ENCODE data around the gene MYH11. TPM values are rescaled to one million over a fixed set of nuclear protein-coding genes. Genes with fewer than 3 reads are reported as not detected.
"Not testable (repeated sequence)": the region's sequence is repeated elsewhere in the genome, so short reads cannot be mapped to it uniquely, and the experiment has no call there.

The MYH11 gene
- total RNA-seq, 2 donors from 2014 or later, result 0.09 to 0.29 TPM

DNA sequence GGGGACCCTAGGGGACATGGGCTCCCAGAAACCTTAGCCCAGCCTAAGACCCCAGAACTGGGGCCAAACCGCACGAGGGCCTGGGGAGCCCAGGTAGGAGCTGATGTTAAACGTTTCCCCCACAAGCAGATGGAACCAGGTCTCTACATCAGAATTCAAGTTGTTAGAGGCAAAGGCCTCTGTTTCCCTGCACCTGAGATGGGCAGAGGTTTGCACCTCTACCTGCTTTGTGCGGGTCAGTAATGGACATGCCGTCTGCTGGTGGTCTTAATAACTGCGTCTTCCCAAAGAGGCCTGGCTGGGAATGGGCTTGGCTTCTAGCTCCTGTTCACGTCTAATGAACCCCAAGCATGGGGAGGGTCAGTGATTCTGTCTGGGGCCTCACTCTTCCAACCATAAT, 127.7 kb downstream of the MYH11 start:
- Mint-ChIP-seq H3K36me3 (ENCODE audit: low read depth) (peaks cover 20% of the 10 kb centered on the region), H3K4me1 (no peaks in the 10 kb centered on the region), H3K27ac (no peak overlapping the region), H3K9me3 (no peaks in the 10 kb centered on the region), H3K4me3 (no peak overlapping the region), H3K27me3 (ENCODE audit: insufficient read depth) (no peaks in the 10 kb centered on the region)
- Histone ChIP-seq H3K27me3 (ENCODE audit: control insufficient read depth, insufficient read depth, low read length, poor library complexity, severe bottlenecking) (no peaks in the 10 kb centered on the region), H3K4me1 (ENCODE audit: control insufficient read depth, insufficient read depth, low read length) (no peaks in the 10 kb centered on the region), H3K4me3 (ENCODE audit: low read length) (no peak overlapping the region), H3K27ac (ENCODE audit: low read depth, low read length) (no peak overlapping the region), H3K36me3 (ENCODE audit: control insufficient read depth, insufficient read depth, low read length) (no peaks in the 10 kb centered on the region), H3K9ac (ENCODE audit: extremely low read depth, low read length, poor library complexity, severe bottlenecking) (no peak overlapping the region), H3K9me3 (ENCODE audit: control insufficient read depth, low read length) (no peaks in the 10 kb centered on the region)
- 90 to 92% methylated on average over 7 of the region's 7 CpGs for WGBS, 2 experiments (ENCODE audit: insufficient coverage in 1 of 2, insufficient read length in 1 of 2)
- TF ChIP-seq, protein P1, sequence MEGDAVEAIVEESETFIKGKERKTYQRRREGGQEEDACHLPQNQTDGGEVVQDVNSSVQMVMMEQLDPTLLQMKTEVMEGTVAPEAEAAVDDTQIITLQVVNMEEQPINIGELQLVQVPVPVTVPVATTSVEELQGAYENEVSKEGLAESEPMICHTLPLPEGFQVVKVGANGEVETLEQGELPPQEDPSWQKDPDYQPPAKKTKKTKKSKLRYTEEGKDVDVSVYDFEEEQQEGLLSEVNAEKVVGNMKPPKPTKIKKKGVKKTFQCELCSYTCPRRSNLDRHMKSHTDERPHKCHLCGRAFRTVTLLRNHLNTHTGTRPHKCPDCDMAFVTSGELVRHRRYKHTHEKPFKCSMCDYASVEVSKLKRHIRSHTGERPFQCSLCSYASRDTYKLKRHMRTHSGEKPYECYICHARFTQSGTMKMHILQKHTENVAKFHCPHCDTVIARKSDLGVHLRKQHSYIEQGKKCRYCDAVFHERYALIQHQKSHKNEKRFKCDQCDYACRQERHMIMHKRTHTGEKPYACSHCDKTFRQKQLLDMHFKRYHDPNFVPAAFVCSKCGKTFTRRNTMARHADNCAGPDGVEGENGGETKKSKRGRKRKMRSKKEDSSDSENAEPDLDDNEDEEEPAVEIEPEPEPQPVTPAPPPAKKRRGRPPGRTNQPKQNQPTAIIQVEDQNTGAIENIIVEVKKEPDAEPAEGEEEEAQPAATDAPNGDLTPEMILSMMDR (conservative IDR thresholded peaks at IDR 0.05), result no peak
- no peak for DNase-seq

DNA sequence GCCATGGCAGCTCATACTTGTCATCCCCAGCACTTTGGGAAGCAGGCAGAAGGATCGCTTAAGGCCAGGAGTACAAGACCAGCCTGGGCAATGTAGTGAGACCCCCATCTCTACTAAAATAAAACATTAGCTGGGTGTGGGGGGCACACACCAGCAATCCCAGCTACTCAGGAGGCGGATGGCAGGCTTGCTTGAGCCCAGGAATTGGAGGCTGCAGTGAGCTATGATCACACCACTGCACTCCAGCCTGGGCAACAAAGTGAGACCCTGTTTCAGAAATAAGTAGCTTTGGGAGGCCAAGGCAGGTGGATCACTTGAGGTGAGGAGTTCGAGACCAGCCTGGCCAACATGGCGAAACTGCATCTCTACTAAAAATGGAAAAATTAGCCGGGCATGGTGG, 129.1 kb downstream of the MYH11 start:
- WGBS, 2 experiments (ENCODE audit: insufficient coverage in 1 of 2, insufficient read length in 1 of 2), result 91 to 97% methylated on average over 4 to 5 of the region's 5 CpGs
- DNase-seq; H3K27me3 ChIP-seq (ENCODE audit: control insufficient read depth, insufficient read depth, low read length, poor library complexity, severe bottlenecking); H3K4me3 ChIP-seq (ENCODE audit: low read length); H3K9me3 Mint-ChIP-seq; H3K4me1 ChIP-seq (ENCODE audit: control insufficient read depth, insufficient read depth, low read length); H3K4me3 Mint-ChIP-seq; H3K4me1 Mint-ChIP-seq; H3K27ac Mint-ChIP-seq; H3K9me3 ChIP-seq (ENCODE audit: control insufficient read depth, low read length); H3K27ac ChIP-seq (ENCODE audit: low read depth, low read length); H3K36me3 ChIP-seq (ENCODE audit: control insufficient read depth, insufficient read depth, low read length); H3K9ac ChIP-seq (ENCODE audit: extremely low read depth, low read length, poor library complexity, severe bottlenecking); H3K27me3 Mint-ChIP-seq (ENCODE audit: insufficient read depth): not testable (repeated sequence)
- peaks cover 20% of the 10 kb centered on the region for H3K36me3 Mint-ChIP-seq (ENCODE audit: low read depth)

DNA sequence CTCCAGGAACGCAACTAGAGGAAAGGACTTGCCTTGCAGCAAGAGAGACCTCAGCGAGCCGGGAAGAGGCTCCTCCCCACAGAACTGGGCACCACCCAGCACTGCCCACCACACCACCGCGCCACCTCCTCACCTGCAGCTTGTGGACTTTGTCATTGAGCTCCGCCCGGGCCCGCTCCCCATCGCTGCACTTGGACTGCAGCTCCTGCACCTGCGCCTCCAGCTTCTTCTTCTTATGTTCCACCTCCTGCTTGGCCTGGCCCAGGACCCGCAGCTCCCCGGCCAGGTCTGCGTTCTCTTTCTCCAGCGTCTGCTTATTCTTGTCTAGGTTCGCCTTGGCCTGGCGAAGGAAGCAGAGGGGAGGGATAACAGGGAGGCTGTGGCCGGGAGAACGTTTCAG, 130.1 kb downstream of the MYH11 start:
- Histone ChIP-seq H3K27ac (ENCODE audit: low read depth, low read length) (no peak overlapping the region), H3K4me3 (ENCODE audit: low read length) (no peak overlapping the region), H3K27me3 (ENCODE audit: control insufficient read depth, insufficient read depth, low read length, poor library complexity, severe bottlenecking) (no peaks in the 10 kb centered on the region), H3K36me3 (ENCODE audit: control insufficient read depth, insufficient read depth, low read length) (no peaks in the 10 kb centered on the region), H3K9me3 (ENCODE audit: control insufficient read depth, low read length) (no peaks in the 10 kb centered on the region), H3K4me1 (ENCODE audit: control insufficient read depth, insufficient read depth, low read length) (no peaks in the 10 kb centered on the region), H3K9ac (ENCODE audit: extremely low read depth, low read length, poor library complexity, severe bottlenecking) (no peak overlapping the region)
- DNase-seq, result no peak
- Mint-ChIP-seq H3K36me3 (ENCODE audit: low read depth) (peaks cover 20% of the 10 kb centered on the region), H3K9me3 (no peaks in the 10 kb centered on the region), H3K4me3 (no peak overlapping the region), H3K27ac (no peak overlapping the region), H3K4me1 (no peaks in the 10 kb centered on the region), H3K27me3 (ENCODE audit: insufficient read depth) (no peaks in the 10 kb centered on the region)
- TF ChIP-seq, protein P1 (conservative IDR thresholded peaks at IDR 0.05), result no peak
- WGBS, 2 experiments (ENCODE audit: insufficient coverage in 1 of 2, insufficient read length in 1 of 2), result 92 to 96% methylated on average over 10 to 18 of the region's 18 CpGs

DNA sequence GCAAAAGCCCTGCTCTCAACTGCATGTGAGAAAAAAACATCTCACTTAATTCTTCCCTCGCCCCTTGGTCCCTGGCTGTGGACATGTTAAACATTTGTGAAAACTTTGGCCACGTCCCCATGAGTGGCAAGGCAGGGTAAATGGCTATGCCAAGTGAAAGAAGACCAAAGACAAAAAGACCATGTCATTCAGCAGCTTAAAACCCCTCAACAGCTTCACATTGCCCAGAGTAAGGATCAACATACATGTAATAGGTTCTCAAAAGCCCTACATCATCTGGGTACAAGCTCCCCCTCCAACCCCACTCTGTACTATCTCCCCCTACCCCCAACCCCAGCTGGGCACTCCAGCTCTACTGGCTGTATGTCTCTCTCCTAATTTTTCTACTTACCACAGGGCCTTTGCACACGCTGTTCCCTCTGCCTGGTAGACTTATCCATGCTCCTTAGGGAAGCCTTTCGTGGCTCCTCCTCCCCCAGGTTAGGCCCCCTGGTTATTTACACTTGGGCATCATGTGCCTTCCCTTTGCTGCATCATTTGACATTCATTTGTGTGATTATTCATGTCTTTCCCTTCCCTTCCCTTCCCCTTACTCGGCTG, 131.1 kb downstream of the MYH11 start:
- TF ChIP-seq, protein P1 (conservative IDR thresholded peaks at IDR 0.05), result no peak
- H3K27ac Mint-ChIP-seq, result no peak overlapping the region
- DNase-seq, result no peak
- Histone ChIP-seq H3K36me3 (ENCODE audit: control insufficient read depth, insufficient read depth, low read length) (no peaks in the 10 kb centered on the region), H3K9ac (ENCODE audit: extremely low read depth, low read length, poor library complexity, severe bottlenecking) (no peak overlapping the region), H3K27me3 (ENCODE audit: control insufficient read depth, insufficient read depth, low read length, poor library complexity, severe bottlenecking) (no peaks in the 10 kb centered on the region), H3K4me1 (ENCODE audit: control insufficient read depth, insufficient read depth, low read length) (no peaks in the 10 kb centered on the region), H3K4me3 (ENCODE audit: low read length) (no peak overlapping the region), H3K9me3 (ENCODE audit: control insufficient read depth, low read length) (no peaks in the 10 kb centered on the region), H3K27ac (ENCODE audit: low read depth, low read length) (no peak overlapping the region)
- peaks cover 25% of the 10 kb centered on the region for H3K36me3 Mint-ChIP-seq (ENCODE audit: low read depth)
- no peaks in the 10 kb centered on the region for H3K4me1 Mint-ChIP-seq
- 90 to 100% methylated on average over 2 to 5 of the region's 5 CpGs for WGBS, 2 experiments (ENCODE audit: insufficient coverage in 1 of 2, insufficient read length in 1 of 2)
- no peaks in the 10 kb centered on the region for H3K9me3 Mint-ChIP-seq
- no peak overlapping the region for H3K4me3 Mint-ChIP-seq
- H3K27me3 Mint-ChIP-seq (ENCODE audit: insufficient read depth), result no peaks in the 10 kb centered on the region
